DOHH2 (cell line): ENCODE data around the gene CHSY1.

ENCODE experiments used
- H3F3A ChIP-seq: fragments of 200-600 bp; sonication (generic), shearing (Covaris generic); 2 replicates; pipeline ENCODE4 v1.6.0; 2016; ENCODE audit warnings: antibody characterized with exemption, mild to moderate bottlenecking; ENCODE audit not compliant: control insufficient read depth, insufficient read depth
- H3K27ac ChIP-seq: fragments of 200-600 bp; sonication (generic); 2 replicates; pipeline ENCODE4 v1.5.1; 2014; ENCODE audit warnings: low read depth, mild to moderate bottlenecking, low read length, moderate library complexity
- H3K27me3 ChIP-seq: fragments of 200-600 bp; sonication (generic); 2 replicates; pipeline ENCODE4 v1.6.1; 2014; ENCODE audit warnings: mild to moderate bottlenecking, low read length, mixed read lengths; ENCODE audit not compliant: control insufficient read depth
- H3K36me3 ChIP-seq: fragments of 200-600 bp; sonication (generic); 2 replicates; pipeline ENCODE4 v1.6.1; 2014; ENCODE audit warnings: mild to moderate bottlenecking, low read length, moderate library complexity, mixed read lengths; ENCODE audit not compliant: control insufficient read depth
- H3K4me1 ChIP-seq: fragments of 200-600 bp; sonication (generic); 2 replicates; pipeline ENCODE4 v1.6.1; 2014; ENCODE audit warnings: mild to moderate bottlenecking, low read length, mixed read lengths; ENCODE audit not compliant: control insufficient read depth
- H3K4me2 ChIP-seq: fragments of 200-600 bp; sonication (generic); 2 replicates; pipeline ENCODE4 v1.6.0; 2014; ENCODE audit warnings: mild to moderate bottlenecking, low read length, moderate library complexity
- H3K4me3 ChIP-seq: fragments of 200-600 bp; sonication (generic); 2 replicates; pipeline ENCODE4 v1.5.1; 2014; ENCODE audit warnings: mild to moderate bottlenecking, low read length, mixed read lengths
- H3K79me2 ChIP-seq: fragments of 200-600 bp; sonication (generic); 2 replicates; pipeline ENCODE4 v1.6.1; 2014; ENCODE audit warnings: mild to moderate bottlenecking, low read length, mixed read lengths; ENCODE audit not compliant: control insufficient read depth
- H3K9me2 ChIP-seq: fragments of 200-600 bp; sonication (generic); replicated peaks from 2 replicates; pipeline ENCODE4 v1.6.1; 2014; ENCODE audit warnings: mild to moderate bottlenecking, low read length, mixed read lengths; ENCODE audit not compliant: control insufficient read depth
- H3K9me3 ChIP-seq: fragments of 200-600 bp; sonication (generic); 2 replicates; pipeline ENCODE4 v1.6.1; 2014; ENCODE audit warnings: antibody characterized with exemption, low read length, mixed read lengths; ENCODE audit not compliant: control insufficient read depth, insufficient read depth
- H4K20me1 ChIP-seq: fragments of 200-600 bp; sonication (generic); 2 replicates; pipeline ENCODE4 v1.6.0; 2014; ENCODE audit warnings: low read depth, mild to moderate bottlenecking, antibody characterized with exemption, low read length, moderate library complexity; ENCODE audit not compliant: control insufficient read depth, insufficient read depth
- EZH2phosphoT487 ChIP-seq: fragments of 200-600 bp; sonication (generic); IDR thresholded peaks from 2 replicates; pipeline ENCODE4 v1.6.1; 2017; ENCODE audit warnings: borderline replicate concordance, mild to moderate bottlenecking, antibody characterized with exemption, low read length, moderate library complexity, mixed read lengths
- TF ChIP-seq, protein P1 (sequence below): fragments of 200-600 bp; sonication (generic); IDR thresholded peaks from one replicate; pipeline ENCODE4 v1.5.1; 2014; ENCODE audit warnings: antibody characterized with exemption, mild to moderate bottlenecking, low read depth, low read length; ENCODE audit not compliant: poor library complexity, severe bottlenecking

The CHSY1 gene

DNA sequence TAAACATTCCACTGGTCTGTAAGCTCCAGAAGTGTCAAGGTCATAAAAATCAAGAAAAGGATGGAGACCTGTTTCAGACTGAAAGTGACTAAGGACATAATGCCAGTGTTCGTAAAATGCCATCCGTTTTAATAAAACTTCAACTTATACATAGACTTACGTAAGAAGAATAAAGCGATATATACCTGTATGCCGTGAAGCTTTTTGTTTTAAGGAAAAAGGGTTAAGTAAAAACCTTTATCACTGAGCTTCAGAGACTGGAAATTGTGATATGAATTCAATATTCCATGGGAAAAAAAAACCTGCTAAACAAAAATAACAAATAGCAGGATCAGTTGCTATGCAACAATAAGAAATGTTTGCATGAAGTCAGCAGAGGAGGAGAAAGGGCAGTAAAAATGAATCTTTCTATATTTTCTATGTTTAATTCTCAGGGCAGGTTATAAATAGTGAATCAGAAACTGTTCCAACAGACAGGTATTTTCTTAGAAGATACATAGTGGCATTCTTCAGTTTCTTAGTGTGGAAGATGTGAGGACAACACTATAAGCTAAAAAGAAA lies 42.5 kb downstream of the CHSY1 start:
- H3K4me2 ChIP-seq = no peak overlapping the region
- TF ChIP-seq, protein P1, sequence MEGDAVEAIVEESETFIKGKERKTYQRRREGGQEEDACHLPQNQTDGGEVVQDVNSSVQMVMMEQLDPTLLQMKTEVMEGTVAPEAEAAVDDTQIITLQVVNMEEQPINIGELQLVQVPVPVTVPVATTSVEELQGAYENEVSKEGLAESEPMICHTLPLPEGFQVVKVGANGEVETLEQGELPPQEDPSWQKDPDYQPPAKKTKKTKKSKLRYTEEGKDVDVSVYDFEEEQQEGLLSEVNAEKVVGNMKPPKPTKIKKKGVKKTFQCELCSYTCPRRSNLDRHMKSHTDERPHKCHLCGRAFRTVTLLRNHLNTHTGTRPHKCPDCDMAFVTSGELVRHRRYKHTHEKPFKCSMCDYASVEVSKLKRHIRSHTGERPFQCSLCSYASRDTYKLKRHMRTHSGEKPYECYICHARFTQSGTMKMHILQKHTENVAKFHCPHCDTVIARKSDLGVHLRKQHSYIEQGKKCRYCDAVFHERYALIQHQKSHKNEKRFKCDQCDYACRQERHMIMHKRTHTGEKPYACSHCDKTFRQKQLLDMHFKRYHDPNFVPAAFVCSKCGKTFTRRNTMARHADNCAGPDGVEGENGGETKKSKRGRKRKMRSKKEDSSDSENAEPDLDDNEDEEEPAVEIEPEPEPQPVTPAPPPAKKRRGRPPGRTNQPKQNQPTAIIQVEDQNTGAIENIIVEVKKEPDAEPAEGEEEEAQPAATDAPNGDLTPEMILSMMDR = no peak
- TF ChIP-seq EZH2phosphoT487 = no peak
- no peaks in the 10 kb centered on the region for H3K27me3 ChIP-seq
- H3K36me3 ChIP-seq = no peaks in the 10 kb centered on the region
- no peaks in the 10 kb centered on the region for H4K20me1 ChIP-seq
- no peaks in the 10 kb centered on the region for H3K9me3 ChIP-seq
- H3K27ac ChIP-seq = no peak overlapping the region
- H3K4me1 ChIP-seq = peaks cover 8% of the 10 kb centered on the region
- H3K79me2 ChIP-seq = peaks cover 89% of the 10 kb centered on the region
- H3K4me3 ChIP-seq = no peak overlapping the region
- no peaks in the 10 kb centered on the region for H3K9me2 ChIP-seq
- H3F3A ChIP-seq = no peaks in the 10 kb centered on the region

DNA sequence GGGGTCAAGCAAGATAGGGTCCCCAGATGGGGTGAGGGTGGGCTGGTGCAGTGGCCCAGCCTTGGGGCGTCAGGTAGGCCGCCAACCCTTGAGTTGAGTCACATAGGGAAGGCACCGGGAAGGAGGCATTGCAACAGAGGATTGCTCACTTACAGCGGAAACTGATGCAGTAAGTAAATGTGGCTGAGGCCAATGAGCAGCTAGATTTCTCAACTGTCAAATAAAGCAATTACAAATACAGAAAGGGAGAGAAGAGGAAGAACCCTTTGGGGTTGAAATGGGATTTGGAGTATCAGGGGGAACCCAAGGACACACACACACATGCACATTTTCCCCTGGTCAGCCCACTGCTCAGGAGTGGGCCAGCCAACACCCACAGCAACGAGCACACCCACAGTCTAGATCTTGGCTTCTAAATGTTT lies 44.0 kb downstream of the CHSY1 start:
- H3K4me1 ChIP-seq = peaks cover 18% of the 10 kb centered on the region
- H3K79me2 ChIP-seq = peaks cover 86% of the 10 kb centered on the region
- H3K4me3 ChIP-seq = no peak overlapping the region
- no peaks in the 10 kb centered on the region for H3K9me3 ChIP-seq
- H4K20me1 ChIP-seq = peaks cover 9% of the 10 kb centered on the region; the same call in 1 of the 2 replicates
- H3K36me3 ChIP-seq = no peaks in the 10 kb centered on the region
- H3K27ac ChIP-seq = no peak overlapping the region
- no peaks in the 10 kb centered on the region for H3K27me3 ChIP-seq
- H3K9me2 ChIP-seq = no peaks in the 10 kb centered on the region
- H3K4me2 ChIP-seq = no peak overlapping the region
- TF ChIP-seq EZH2phosphoT487 = no peak
- TF ChIP-seq, protein P1 = no peak
- H3F3A ChIP-seq = no peaks in the 10 kb centered on the region

DNA sequence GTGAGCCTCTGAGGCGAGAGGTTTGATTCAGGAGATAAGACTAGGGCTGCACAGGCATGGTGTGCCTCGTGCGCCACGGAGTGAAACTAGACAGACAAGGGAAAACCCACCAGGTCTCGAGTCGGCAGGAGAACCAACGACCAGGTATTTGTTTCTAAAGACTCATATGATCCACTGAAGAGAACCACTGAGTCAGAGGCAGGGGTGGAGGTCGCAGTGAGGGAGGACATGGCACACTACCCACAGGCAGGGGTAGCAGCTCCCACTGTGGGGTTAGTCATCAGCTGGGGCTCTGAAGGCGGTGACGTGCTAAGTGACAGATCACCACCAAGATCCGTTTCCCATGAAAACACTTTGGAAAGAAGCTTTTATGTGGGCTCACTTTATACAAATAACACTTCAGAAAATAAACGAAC lies 45.7 kb downstream of the CHSY1 start:
- H3K4me1 ChIP-seq = peaks cover 28% of the 10 kb centered on the region
- TF ChIP-seq, protein P1 = no peak
- TF ChIP-seq EZH2phosphoT487 = no peak
- H3F3A ChIP-seq = no peaks in the 10 kb centered on the region
- H3K9me3 ChIP-seq = no peaks in the 10 kb centered on the region
- H3K9me2 ChIP-seq = no peaks in the 10 kb centered on the region
- H3K36me3 ChIP-seq = no peaks in the 10 kb centered on the region
- no peak overlapping the region for H3K27ac ChIP-seq
- peaks cover 85% of the 10 kb centered on the region for H3K79me2 ChIP-seq
- peaks cover 18% of the 10 kb centered on the region for H4K20me1 ChIP-seq
- no peaks in the 10 kb centered on the region for H3K27me3 ChIP-seq
- no peak overlapping the region for H3K4me2 ChIP-seq
- H3K4me3 ChIP-seq = no peak overlapping the region
